ENCODE results near the gene APOL2.
"Not testable (repeated sequence)": the region's sequence is repeated elsewhere in the genome, so short reads cannot be mapped to it uniquely, and the experiment has no call there.

Gene APOL2

GRCh38 chr22:36202906-36203305, 36.4 kb downstream of the APOL2 start:
- in situ Hi-C loops (cut with HindIII; ENCODE audit: low sequenced_read_pairs) = not testable (repeated sequence)

GRCh38 chr22:36201630-36202319, 37.6 kb downstream of the APOL2 start, which contains the start of gene APOL4:
APOL4 (minus strand) TSS chr22:36201809; CDS start chr22:36201734, 75 bp downstream.
- in situ Hi-C loops (cut with HindIII; ENCODE audit: low sequenced_read_pairs) = no loop called here

- in situ Hi-C loops (cut with HindIII; ENCODE audit: low sequenced_read_pairs) = not testable (repeated sequence)
Observed at GRCh38 chr22:36201025-36201424, 38.3 kb downstream of the APOL2 start.

GRCh38 chr22:36199001-36199551, 40.3 kb downstream of the APOL2 start:
- in situ Hi-C loops (cut with HindIII; ENCODE audit: low sequenced_read_pairs) = no loop called here

- in situ Hi-C loops (cut with HindIII; ENCODE audit: low sequenced_read_pairs) = no loop called here
Observed at GRCh38 chr22:36198536-36198935, 40.8 kb downstream of the APOL2 start.

DNA sequence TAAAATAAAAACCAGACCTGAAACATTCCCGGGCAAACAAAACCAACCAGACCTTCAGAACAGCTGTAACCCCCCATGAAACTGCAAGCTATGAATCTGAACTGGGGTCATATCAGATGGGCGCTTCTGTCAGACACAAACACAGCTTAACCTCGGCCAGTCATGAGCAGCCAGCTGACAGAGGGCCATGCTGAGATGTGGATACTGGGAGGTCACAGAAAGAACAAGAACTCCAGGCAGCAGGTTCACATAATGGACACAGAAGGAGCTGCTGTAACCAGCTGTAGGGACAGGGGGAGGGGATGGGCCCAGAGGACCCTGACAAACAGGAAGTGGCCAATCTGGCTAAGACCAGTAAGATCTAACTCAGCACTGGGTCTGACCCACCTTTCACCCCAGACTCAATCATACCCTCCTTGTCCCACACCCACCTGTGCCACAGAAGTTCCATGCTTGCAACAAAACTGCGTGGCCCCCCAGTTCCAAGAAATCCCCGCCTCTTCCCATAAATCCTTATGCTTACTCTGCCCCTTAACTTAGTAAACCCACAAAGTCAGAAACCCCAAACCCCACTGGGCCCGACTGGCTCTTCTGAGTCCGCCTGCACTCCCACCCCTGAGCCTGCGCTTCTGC, 41.7 kb downstream of the APOL2 start:
- in situ Hi-C loops (cut with HindIII; ENCODE audit: low sequenced_read_pairs) = no loop called here

DNA sequence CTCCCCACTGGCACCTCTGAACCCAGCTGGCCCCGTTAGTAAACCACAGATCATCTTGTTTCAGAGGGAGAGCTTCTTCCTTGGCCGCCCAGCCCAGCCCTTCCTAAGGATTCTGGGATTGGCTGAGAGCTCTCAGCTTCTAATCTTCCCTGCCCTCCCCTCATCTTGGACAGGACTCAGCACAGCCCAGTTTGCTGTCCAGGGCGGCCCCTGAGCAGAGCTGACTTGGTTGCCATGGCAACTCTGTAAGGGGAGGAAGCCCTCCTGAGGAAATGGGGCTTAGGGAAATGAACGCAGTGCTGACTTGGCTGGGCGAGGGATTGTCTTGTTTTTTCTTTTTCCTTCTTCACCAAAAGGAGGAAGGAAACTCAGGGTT, 42.3 kb downstream of the APOL2 start:
- in situ Hi-C loops (cut with HindIII; ENCODE audit: low sequenced_read_pairs) = no loop called here

- in situ Hi-C loops (cut with HindIII; ENCODE audit: low sequenced_read_pairs) = no loop called here
Observed at GRCh38 chr22:36196254-36197064, 42.9 kb downstream of the APOL2 start.

DNA sequence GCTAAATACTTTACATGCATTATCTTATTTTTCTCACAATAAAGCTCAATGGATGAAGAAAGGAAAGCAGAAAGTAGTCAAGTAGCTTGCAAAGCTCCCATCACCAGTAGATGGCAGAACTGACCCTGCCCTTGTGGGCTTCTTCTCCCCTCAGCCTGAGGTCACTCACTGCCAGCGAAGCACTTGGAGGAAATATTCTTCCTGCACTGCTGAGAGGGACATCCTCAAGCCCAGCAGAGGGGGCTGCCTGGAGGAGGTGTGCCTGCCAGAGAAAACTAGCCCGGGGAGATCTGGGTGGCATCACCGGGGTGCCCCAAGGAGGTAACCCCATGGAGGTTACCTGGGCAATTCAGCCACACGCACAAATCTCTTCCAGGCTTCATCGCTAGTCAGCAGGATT, 44.4 kb downstream of the APOL2 start:
- in situ Hi-C loops (cut with HindIII; ENCODE audit: low sequenced_read_pairs) = no loop called here

GRCh38 chr22:36194385-36194784, 44.9 kb downstream of the APOL2 start:
- in situ Hi-C loops (cut with HindIII; ENCODE audit: low sequenced_read_pairs) = no loop called here

GRCh38 chr22:36193577-36193976, 45.8 kb downstream of the APOL2 start:
- in situ Hi-C loops (cut with HindIII; ENCODE audit: low sequenced_read_pairs) = no loop called here

- in situ Hi-C loops (cut with HindIII; ENCODE audit: low sequenced_read_pairs) = no loop called here
Observed at GRCh38 chr22:36193171-36193570, 46.2 kb downstream of the APOL2 start.

GRCh38 chr22:36192542-36192941, 46.8 kb downstream of the APOL2 start:
- in situ Hi-C loops (cut with HindIII; ENCODE audit: low sequenced_read_pairs) = no loop called here

DNA sequence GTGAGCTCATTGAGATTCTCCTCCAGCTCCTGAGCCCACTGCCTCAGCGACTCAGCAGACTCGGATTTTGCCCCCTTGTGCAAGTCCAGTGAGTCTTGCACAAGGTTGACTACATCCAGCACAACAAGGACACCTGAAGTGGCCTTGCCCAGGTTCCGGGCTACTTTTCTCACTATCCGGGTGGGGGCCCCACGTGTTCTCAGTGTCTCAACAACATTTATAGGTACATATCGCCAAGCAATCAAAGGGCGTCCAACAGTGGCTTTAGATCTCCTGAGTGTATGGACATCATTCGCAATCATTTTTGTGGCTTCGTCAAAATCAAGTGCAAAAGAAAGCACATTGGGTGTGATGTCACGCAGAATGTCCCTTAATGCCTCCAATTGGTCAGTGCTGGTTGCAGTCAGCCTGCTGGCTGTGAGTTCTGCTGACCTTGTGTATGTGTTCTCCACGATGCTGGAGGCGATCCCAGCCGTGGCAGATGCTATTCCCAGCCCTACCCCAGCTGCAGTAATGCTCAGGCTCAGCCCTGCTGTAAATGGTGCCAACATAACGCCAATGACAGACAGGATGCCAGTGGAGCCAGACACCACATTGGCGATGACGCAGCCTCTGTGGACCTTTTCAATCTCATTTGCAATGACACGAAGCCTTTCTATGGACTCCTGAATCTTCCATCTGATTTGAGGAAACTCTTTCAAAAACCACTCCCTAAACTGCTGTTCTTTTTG, 48.1 kb downstream of the APOL2 start:
- in situ Hi-C loops (cut with HindIII; ENCODE audit: low sequenced_read_pairs) = no loop called here

GRCh38 chr22:36187862-36188261, 51.5 kb downstream of the APOL2 start:
- in situ Hi-C loops (cut with HindIII; ENCODE audit: low sequenced_read_pairs) = loop anchor here (10.0 kb wide), 1 partner anchor 327 kb away; no protein-coding TSS in a partner anchor

- in situ Hi-C loops (cut with HindIII; ENCODE audit: low sequenced_read_pairs) = loop anchor here (10.0 kb wide), 1 partner anchor 329 kb away; no protein-coding TSS in a partner anchor
Observed at GRCh38 chr22:36185828-36186624, 53.3 kb downstream of the APOL2 start.

DNA sequence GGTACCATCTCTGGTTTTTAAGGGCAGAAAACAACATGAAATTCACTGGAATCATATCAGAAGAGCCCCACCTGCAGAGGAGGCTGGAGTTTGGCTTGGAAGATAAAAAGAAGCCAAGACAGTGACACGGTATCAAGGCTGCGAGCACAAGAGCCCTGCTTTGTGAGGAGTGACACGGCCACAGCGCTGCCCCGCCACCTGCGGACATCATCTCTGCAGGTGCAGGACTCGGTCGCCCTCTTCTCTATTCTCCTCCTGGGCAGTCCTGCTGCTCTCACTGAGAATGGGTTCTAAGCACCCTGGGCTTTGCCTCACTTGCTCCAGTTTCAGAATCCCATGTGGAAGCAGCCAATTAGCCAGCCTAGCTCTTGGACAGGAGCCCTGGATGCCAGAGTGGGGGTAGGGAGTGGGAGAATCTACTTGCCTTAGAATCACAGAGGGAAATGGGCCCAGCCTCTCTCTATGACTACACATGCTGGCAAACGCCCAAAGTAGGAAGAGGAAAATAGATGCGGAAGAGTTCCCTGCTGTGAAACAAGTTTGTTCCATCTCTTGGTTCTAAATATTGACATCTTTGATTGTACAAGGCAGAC, 54.8 kb downstream of the APOL2 start:
- in situ Hi-C loops (cut with HindIII; ENCODE audit: low sequenced_read_pairs) = loop anchor here (10.0 kb wide), 1 partner anchor 330 kb away; no protein-coding TSS in a partner anchor

- in situ Hi-C loops (cut with HindIII; ENCODE audit: low sequenced_read_pairs) = loop anchor here (10.0 kb wide), 1 partner anchor 331 kb away; no protein-coding TSS in a partner anchor
Observed at GRCh38 chr22:36183446-36183845, 55.9 kb downstream of the APOL2 start.

DNA sequence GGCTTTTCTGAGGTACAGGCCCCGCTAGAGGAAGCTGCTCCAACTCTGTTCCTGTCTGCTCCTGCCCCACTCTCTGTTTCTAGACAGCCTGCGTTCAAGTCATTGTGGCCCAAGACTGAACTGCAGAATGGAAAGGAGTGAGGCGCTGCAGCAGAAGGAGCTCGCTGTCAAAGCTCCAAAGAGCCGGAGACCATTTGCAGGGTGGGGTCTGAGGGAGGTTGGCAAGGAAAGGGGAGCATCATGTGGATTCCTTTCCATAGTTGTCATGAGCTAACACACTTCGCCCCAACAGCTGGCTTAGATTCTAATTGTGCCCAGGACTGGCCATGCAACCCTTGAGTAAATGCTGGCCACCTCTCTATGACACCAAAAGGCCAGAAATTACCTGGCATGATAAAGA, 56.5 kb downstream of the APOL2 start:
- in situ Hi-C loops (cut with HindIII; ENCODE audit: low sequenced_read_pairs) = loop anchor here (10.0 kb wide), 1 partner anchor 332 kb away; no protein-coding TSS in a partner anchor

Data from endothelial cell of hepatic sinusoid (primary cell).